Gastroesophageal sphincter (tissue), 4 donors: ENCODE measurements around the gene PPM1N. TPM values are rescaled to one million over a fixed set of nuclear protein-coding genes. Genes with fewer than 3 reads are reported as not detected.
A peak's percentile ranks its signal among the peaks of the same experiment; 100 is the strongest.

Experiments used
- ATAC-seq: fragments of 150-250 bp; one replicate; pipeline ENCODE4 v1.9.1; 2016; ENCODE audit warnings: mild to moderate bottlenecking, moderate library complexity
- H3K27ac ChIP-seq, 4 donors: fragments of 200-600 bp; sonication (generic) in 3 of 4; 1 replicate in 3 of 4; 2 replicates in 1 of 4; pipeline ENCODE4 v1.5.1; 2016 to 2019
- H3K27me3 ChIP-seq: fragments of 200-600 bp; sonication (generic); one replicate; pipeline ENCODE4 v1.5.1; 2019
- H3K36me3 ChIP-seq, 2 donors: fragments of 200-600 bp; sonication (generic); one replicate each; pipeline ENCODE4 v1.5.1; 2019; ENCODE audit warnings: control low read depth in 1 of 2
- H3K4me1 ChIP-seq, 3 donors: fragments of 200-600 bp; sonication (generic); 1 replicate in 2 of 3; 2 replicates in 1 of 3; pipeline ENCODE4 v1.5.1; 2016 to 2019; ENCODE audit warnings: control low read depth in 2 of 3
- H3K4me3 ChIP-seq, 2 donors: fragments of 200-600 bp; sonication (generic); one replicate each; pipeline ENCODE4 v1.5.1; 2019; ENCODE audit warnings: mild to moderate bottlenecking in 1 of 2, moderate library complexity in 1 of 2
- H3K9me3 ChIP-seq, 3 donors: fragments of 200-600 bp; sonication (generic); one replicate each; pipeline ENCODE4 v1.5.1; 2017 to 2019; ENCODE audit warnings: control low read depth in 2 of 3
- CTCF ChIP-seq, 4 experiments: fragments of 200-600 bp in 2 of 4; fragments of 450-650 bp in 2 of 4; sonication (generic) in 1 of 4; IDR thresholded peaks; one replicate each; pipeline ENCODE4 v1.5.1; 2017 to 2019; ENCODE audit warnings: antibody characterized with exemption in 4 of 4, mild to moderate bottlenecking in 2 of 4, moderate library complexity in 2 of 4
- EP300 ChIP-seq: sonication (generic); formaldehyde crosslinking; IDR thresholded peaks from one replicate; pipeline ENCODE4 v1.6.1; 2017; ENCODE audit warnings: antibody characterized with exemption, mild to moderate bottlenecking
- POLR2A ChIP-seq, 2 donors: fragments of 450-650 bp; IDR thresholded peaks; one replicate each; pipeline ENCODE4 v1.6.1; 2017; ENCODE audit warnings: antibody characterized with exemption in 2 of 2, mild to moderate bottlenecking in 2 of 2, moderate library complexity in 1 of 2
- POLR2AphosphoS5 ChIP-seq: sonication (generic); formaldehyde crosslinking; IDR thresholded peaks from one replicate; pipeline ENCODE4 v1.6.1; 2017; ENCODE audit warnings: antibody characterized with exemption
- whole genome bisulfite sequencing, 2 donors: methylation state at CpG; one replicate each; pipeline ENCODE4 v1.1.5; 2018; ENCODE audit warnings: low coverage in 1 of 2; 5-methylcytosine and 5-hydroxymethylcytosine counted together
- total RNA-seq, 4 donors: library from RNA; depleted of rRNA; stranded (reverse); fragments of >200 nt; gene quantifications; one replicate each; pipeline ENCODE4 v1.1.0, GENCODE V29; 2016

The PPM1N gene
- total RNA-seq, 4 donors from 2014 or later, result 0.96 to 3.2 (median 2.1) TPM

- no peak for ATAC-seq
- TF ChIP-seq EP300 (no peak), CTCF (IDR thresholded peaks at IDR 0.05) (no peak)
- H3K27me3 ChIP-seq, result no peaks in the 10 kb centered on the region
- H3K4me1 ChIP-seq, result peaks cover 0 to 20% (median 6%) of the 10 kb centered on the region in 3 donors
- no peak overlapping the region for H3K27ac ChIP-seq
- no peaks in the 10 kb centered on the region for H3K36me3 ChIP-seq
- no peaks in the 10 kb centered on the region for H3K9me3 ChIP-seq
- WGBS, 2 donors, result 78 to 86% methylated on average over 2 of the region's 2 CpGs
- no peak overlapping the region for H3K4me3 ChIP-seq
Observed at GRCh38 chr19:45464274-45464673, 34.0 kb upstream of the PPM1N start.

GRCh38 chr19:45464852-45465441 lies 33.3 kb upstream of the PPM1N start:
- H3K36me3 ChIP-seq, result no peaks in the 10 kb centered on the region
- no peak overlapping the region for H3K4me3 ChIP-seq
- H3K4me1 ChIP-seq, result peaks cover 0 to 24% (median 8%) of the 10 kb centered on the region in 3 donors
- H3K9me3 ChIP-seq, result no peaks in the 10 kb centered on the region
- no peak for TF ChIP-seq POLR2A (IDR thresholded peaks at IDR 0.05)
- WGBS, 2 donors, result 56% methylated on average over 3 of the region's 8 CpGs; no CpG with 5 or more reads in 1 of the 2 donors
- H3K27me3 ChIP-seq, result no peaks in the 10 kb centered on the region
- H3K27ac ChIP-seq, result no peak overlapping the region
- no peak for ATAC-seq

- no peaks in the 10 kb centered on the region for H3K36me3 ChIP-seq
- H3K27me3 ChIP-seq, result no peaks in the 10 kb centered on the region
- H3K4me1 ChIP-seq, result peaks cover 2 to 37% (median 16%) of the 10 kb centered on the region in 3 donors
- ATAC-seq, result no peak
- H3K9me3 ChIP-seq, result no peaks in the 10 kb centered on the region
- peak overlapping the region; percentile 59 to 67 for H3K4me3 ChIP-seq
- TF ChIP-seq CTCF (IDR thresholded peaks at IDR 0.05), result no peak
- no peak for TF ChIP-seq POLR2AphosphoS5
- no peak for TF ChIP-seq POLR2A (IDR thresholded peaks at IDR 0.05)
- TF ChIP-seq EP300, result no peak
- 0 to 1% methylated on average over 9 to 10 of the region's 11 CpGs for whole genome bisulfite sequencing, 2 donors
- peak overlapping the region; percentile 88 to 97 (median 94) for H3K27ac ChIP-seq
Observed at GRCh38 chr19:45467115-45467455, 31.2 kb upstream of the PPM1N start.

GRCh38 chr19:45467456-45468158 lies 30.6 kb upstream of the PPM1N start, which contains the start of gene FOSB:
Gene FOSB, plus strand, starts transcription at chr19:45467996. Its CDS starts 591 bp downstream, at chr19:45468587.
- Histone ChIP-seq H3K27me3 (no peaks in the 10 kb centered on the region), H3K4me1 (peaks cover 2 to 37% (median 16%) of the 10 kb centered on the region in 3 donors), H3K27ac (peak within 1 kb of the TSS; percentile 88 to 97 (median 94)), H3K36me3 (no peaks in the 10 kb centered on the region), H3K9me3 (no peaks in the 10 kb centered on the region), H3K4me3 (peak within 1 kb of the TSS; percentile 59 to 67)
- ATAC-seq, result peak; percentile 63
- TF ChIP-seq POLR2A (IDR thresholded peaks at IDR 0.05) (peak; percentile 87 to 92), EP300 (peak; percentile 61), POLR2AphosphoS5 (peak; percentile 99), CTCF (IDR thresholded peaks at IDR 0.05) (peak in 2 of 4 experiments; percentile 10 to 17)
- 0% methylated on average over 7 of the region's 56 CpGs for WGBS, 2 donors

- WGBS, 2 donors, result 0% methylated on average over 1 to 14 of the region's 31 CpGs
- TF ChIP-seq POLR2A (IDR thresholded peaks at IDR 0.05) (no peak), CTCF (IDR thresholded peaks at IDR 0.05) (peak in 2 of 4 experiments; percentile 14 to 27), POLR2AphosphoS5 (no peak)
- no peaks in the 10 kb centered on the region for H3K27me3 ChIP-seq
- H3K4me3 ChIP-seq, result peak overlapping the region; percentile 59 to 67
- H3K9me3 ChIP-seq, result no peaks in the 10 kb centered on the region
- H3K4me1 ChIP-seq, result peaks cover 2 to 37% (median 16%) of the 10 kb centered on the region in 3 donors
- ATAC-seq, result no peak
- H3K36me3 ChIP-seq, result no peaks in the 10 kb centered on the region
- peak overlapping the region; percentile 88 to 97 (median 94) for H3K27ac ChIP-seq
Observed at GRCh38 chr19:45468159-45468651, 30.0 kb upstream of the PPM1N start.
